ENCODE results near the gene RIN3. TPM values are rescaled to one million over a fixed set of nuclear protein-coding genes. Genes with fewer than 3 reads are reported as not detected.

Gene RIN3
- total RNA-seq, 1 experiment from 2014 or later = 1.7 TPM

GRCh38 chr14:92646952-92647796, 133.6 kb downstream of the RIN3 start:
- DNase-seq (ENCODE audit: low spot score) = no peak

- no peak for DNase-seq (ENCODE audit: low spot score)
Observed at GRCh38 chr14:92647797-92648279, 134.3 kb downstream of the RIN3 start.

GRCh38 chr14:92649066-92649465, 135.5 kb downstream of the RIN3 start:
- no peak for DNase-seq (ENCODE audit: low spot score)

- DNase-seq (ENCODE audit: low spot score) = no peak
Observed at GRCh38 chr14:92649934-92650545, 136.5 kb downstream of the RIN3 start.

- DNase-seq (ENCODE audit: low spot score) = no peak
Observed at GRCh38 chr14:92650581-92651105, 137.1 kb downstream of the RIN3 start.

GRCh38 chr14:92651106-92651757, 137.7 kb downstream of the RIN3 start:
- no peak for DNase-seq (ENCODE audit: low spot score)

- DNase-seq (ENCODE audit: low spot score) = no peak
Observed at GRCh38 chr14:92651758-92652406, 138.3 kb downstream of the RIN3 start.

- no peak for DNase-seq (ENCODE audit: low spot score)
Observed at GRCh38 chr14:92652413-92653151, 139.0 kb downstream of the RIN3 start.

GRCh38 chr14:92653162-92653651, 139.6 kb downstream of the RIN3 start:
- DNase-seq (ENCODE audit: low spot score) = no peak

- no peak for DNase-seq (ENCODE audit: low spot score)
Observed at GRCh38 chr14:92654239-92654901, 140.8 kb downstream of the RIN3 start.

- DNase-seq (ENCODE audit: low spot score) = no peak
Observed at GRCh38 chr14:92655419-92656201, 142.0 kb downstream of the RIN3 start.

GRCh38 chr14:92656306-92657081, 142.9 kb downstream of the RIN3 start:
- DNase-seq (ENCODE audit: low spot score) = no peak

- no peak for DNase-seq (ENCODE audit: low spot score)
Observed at GRCh38 chr14:92657457-92658142, 144.0 kb downstream of the RIN3 start.

- no peak for DNase-seq (ENCODE audit: low spot score)
Observed at GRCh38 chr14:92658160-92658559, 144.6 kb downstream of the RIN3 start.

GRCh38 chr14:92658684-92659083, 145.1 kb downstream of the RIN3 start:
- no peak for DNase-seq (ENCODE audit: low spot score)

- DNase-seq (ENCODE audit: low spot score) = no peak
Observed at GRCh38 chr14:92659765-92660561, 146.4 kb downstream of the RIN3 start.

- no peak for DNase-seq (ENCODE audit: low spot score)
Observed at GRCh38 chr14:92660571-92660970, 147.0 kb downstream of the RIN3 start.
